ENCODE measurements around the gene LMAN1. TPM values are rescaled to one million over a fixed set of nuclear protein-coding genes. Genes with fewer than 3 reads are reported as not detected.
A peak's percentile ranks its signal among the peaks of the same experiment; 100 is the strongest.

The LMAN1 gene, protein sequence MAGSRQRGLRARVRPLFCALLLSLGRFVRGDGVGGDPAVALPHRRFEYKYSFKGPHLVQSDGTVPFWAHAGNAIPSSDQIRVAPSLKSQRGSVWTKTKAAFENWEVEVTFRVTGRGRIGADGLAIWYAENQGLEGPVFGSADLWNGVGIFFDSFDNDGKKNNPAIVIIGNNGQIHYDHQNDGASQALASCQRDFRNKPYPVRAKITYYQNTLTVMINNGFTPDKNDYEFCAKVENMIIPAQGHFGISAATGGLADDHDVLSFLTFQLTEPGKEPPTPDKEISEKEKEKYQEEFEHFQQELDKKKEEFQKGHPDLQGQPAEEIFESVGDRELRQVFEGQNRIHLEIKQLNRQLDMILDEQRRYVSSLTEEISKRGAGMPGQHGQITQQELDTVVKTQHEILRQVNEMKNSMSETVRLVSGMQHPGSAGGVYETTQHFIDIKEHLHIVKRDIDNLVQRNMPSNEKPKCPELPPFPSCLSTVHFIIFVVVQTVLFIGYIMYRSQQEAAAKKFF
- total RNA-seq: 71.9 TPM
- 10 to 100 TPM; 50.7 to 85.8 (median 63.4) TPM for polyA plus RNA-seq (ENCODE audit: insufficient read depth in 1 of 8, insufficient read length in 8 of 8, low replicate concordance in 1 of 8)
- long read RNA-seq, donor 1, full-length matches to known transcripts: 1 of 8 reads
- long read RNA-seq, donor 1, partial matches to known transcripts: 7 of 8 reads
- long read RNA-seq, donor 1, other reads (novel, unspliced or antisense): 0 of 8 reads
- long read RNA-seq, donor 2, full-length matches to known transcripts: 1 of 1 reads
- long read RNA-seq, donor 2, partial matches to known transcripts: 0 of 1 reads
- long read RNA-seq, donor 2, other reads (novel, unspliced or antisense): 0 of 1 reads
- long read RNA-seq, donor 3, full-length matches to known transcripts: 7 of 16 reads
- long read RNA-seq, donor 3, partial matches to known transcripts: 9 of 16 reads
- long read RNA-seq, donor 3, other reads (novel, unspliced or antisense): 0 of 16 reads
- long read RNA-seq, donor 4, full-length matches to known transcripts: 6 of 6 reads
- long read RNA-seq, donor 4, partial matches to known transcripts: 0 of 6 reads
- long read RNA-seq, donor 4, other reads (novel, unspliced or antisense): 0 of 6 reads
- long read RNA-seq, donor 5, full-length matches to known transcripts: 21 of 50 reads
- long read RNA-seq, donor 5, partial matches to known transcripts: 29 of 50 reads
- long read RNA-seq, donor 5, other reads (novel, unspliced or antisense): 0 of 50 reads
- long read RNA-seq, donor 6, full-length matches to known transcripts: 13 of 31 reads
- long read RNA-seq, donor 6, partial matches to known transcripts: 18 of 31 reads
- long read RNA-seq, donor 6, other reads (novel, unspliced or antisense): 0 of 31 reads
- long read RNA-seq, donor 7, full-length matches to known transcripts: 8 of 26 reads
- long read RNA-seq, donor 7, partial matches to known transcripts: 18 of 26 reads
- long read RNA-seq, donor 7, other reads (novel, unspliced or antisense): 0 of 26 reads
- long read RNA-seq, donor 8, full-length matches to known transcripts: 10 of 19 reads
- long read RNA-seq, donor 8, partial matches to known transcripts: 9 of 19 reads
- long read RNA-seq, donor 8, other reads (novel, unspliced or antisense): 0 of 19 reads
- long read RNA-seq, donor 9, partial matches to known transcripts: 10 of 10 reads
- long read RNA-seq, donor 9, other reads (novel, unspliced or antisense): 0 of 10 reads
- long read RNA-seq, donor 10, full-length matches to known transcripts: 16 of 50 reads
- long read RNA-seq, donor 10, partial matches to known transcripts: 34 of 50 reads
- long read RNA-seq, donor 10, other reads (novel, unspliced or antisense): 0 of 50 reads
- long read RNA-seq, donor 11, full-length matches to known transcripts: 9 of 24 reads
- long read RNA-seq, donor 11, partial matches to known transcripts: 15 of 24 reads
- long read RNA-seq, donor 11, other reads (novel, unspliced or antisense): 0 of 24 reads

DNA sequence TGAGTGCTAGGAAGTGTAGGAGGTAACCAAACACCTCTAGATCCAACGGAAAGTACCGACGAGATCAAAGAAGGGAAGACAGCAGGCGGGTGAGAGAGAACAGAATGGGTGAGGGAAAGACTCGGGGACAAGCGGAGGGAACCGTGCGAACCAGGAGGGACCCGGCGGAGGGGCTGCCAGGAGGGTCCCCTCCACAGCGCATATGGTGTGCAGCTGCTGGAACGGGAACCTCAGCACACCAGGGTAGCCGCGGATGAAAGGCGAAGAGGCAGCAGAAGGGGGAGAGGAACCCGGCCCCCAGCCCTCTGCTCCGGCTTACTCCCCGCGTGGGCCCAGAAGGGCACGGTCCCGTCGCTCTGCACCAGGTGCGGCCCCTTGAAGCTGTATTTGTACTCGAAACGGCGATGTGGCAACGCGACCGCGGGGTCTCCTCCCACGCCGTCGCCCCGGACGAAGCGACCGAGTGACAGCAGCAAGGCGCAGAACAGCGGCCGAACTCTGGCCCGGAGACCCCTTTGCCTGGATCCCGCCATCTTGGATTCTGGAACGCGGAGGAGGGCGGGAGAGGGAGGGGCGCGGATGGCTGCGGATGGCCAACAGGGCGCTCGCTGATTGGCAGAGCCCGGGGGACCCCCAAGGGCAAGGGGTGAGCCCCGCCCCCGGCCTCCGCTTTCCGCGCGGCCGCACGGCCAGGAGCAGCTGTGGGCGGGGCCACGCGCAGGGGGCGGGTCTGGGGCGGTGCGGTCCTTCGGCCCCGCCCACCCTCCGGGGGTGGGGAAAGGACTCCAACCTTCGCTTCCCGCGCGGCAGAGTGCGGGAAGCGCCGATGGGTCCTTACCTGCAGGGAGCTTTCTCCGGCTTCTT, at the start of gene LMAN1:
TSS of gene LMAN1 (minus strand) at position 554 of the 864 bp plus-strand sequence. CDS start at position 533, 21 bp downstream.
- Histone ChIP-seq H3K4me3 (ENCODE audit: low read length) (peak within 1 kb of the TSS; percentile 98), H3K36me3 (ENCODE audit: control insufficient read depth, insufficient read depth, low read length) (peaks cover 7% of the 10 kb centered on the region), H3K4me1 (ENCODE audit: control insufficient read depth, insufficient read depth, low read length) (no peaks in the 10 kb centered on the region), H3K27ac (ENCODE audit: low read length) (peak within 1 kb of the TSS; percentile 94), H3K27me3 (ENCODE audit: control insufficient read depth, insufficient read depth, low read length) (peaks cover 2% of the 10 kb centered on the region), H3K9me3 (replicated peaks; ENCODE audit: control insufficient read depth, low read depth, low read length) (no peaks in the 10 kb centered on the region)
- peak; percentile 98 for DNase-seq
- WGBS (ENCODE audit: insufficient coverage): under 1% methylated on average over 73 of the region's 76 CpGs

DNA sequence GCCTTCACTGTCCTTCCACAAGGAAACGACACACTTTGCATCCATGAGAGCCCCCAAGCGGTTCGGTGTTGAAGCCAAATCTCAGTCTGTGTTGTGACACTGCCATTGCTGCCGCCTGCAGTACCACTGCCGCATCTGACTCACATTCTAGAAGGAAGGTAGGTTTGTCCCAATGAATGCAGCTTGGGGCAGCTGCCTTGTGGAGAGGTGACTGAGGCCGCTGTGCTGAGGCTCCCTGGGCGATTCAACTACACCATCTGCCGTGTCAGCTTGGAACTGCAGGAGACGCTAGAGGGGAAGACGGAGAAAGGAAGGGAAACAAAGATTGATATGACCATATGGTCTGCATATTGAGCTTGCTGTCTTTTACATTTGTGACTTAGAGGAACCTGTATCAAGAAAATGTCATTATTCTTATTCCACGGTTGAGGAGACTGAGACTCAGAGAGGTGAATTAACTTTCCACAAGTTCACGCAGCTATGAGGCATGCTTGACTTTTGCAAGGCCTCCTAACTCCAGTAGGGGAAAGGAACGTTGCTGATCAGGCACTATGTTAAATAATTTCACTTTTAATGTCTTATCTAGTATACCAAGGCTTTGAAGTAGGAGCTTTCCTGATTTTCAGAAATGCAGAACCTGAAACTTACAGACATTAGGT, 43.5 kb upstream of the LMAN1 start:
- Histone ChIP-seq H3K9me3 (replicated peaks; ENCODE audit: control insufficient read depth, low read depth, low read length) (no peaks in the 10 kb centered on the region), H3K27me3 (ENCODE audit: control insufficient read depth, insufficient read depth, low read length) (no peaks in the 10 kb centered on the region), H3K4me1 (ENCODE audit: control insufficient read depth, insufficient read depth, low read length) (no peaks in the 10 kb centered on the region), H3K36me3 (ENCODE audit: control insufficient read depth, insufficient read depth, low read length) (no peaks in the 10 kb centered on the region), H3K4me3 (ENCODE audit: low read length) (no peak overlapping the region), H3K27ac (ENCODE audit: low read length) (no peak overlapping the region)
- DNase-seq: peak; percentile 78
- 3% methylated on average over 9 of the region's 13 CpGs for WGBS (ENCODE audit: insufficient coverage)

DNA sequence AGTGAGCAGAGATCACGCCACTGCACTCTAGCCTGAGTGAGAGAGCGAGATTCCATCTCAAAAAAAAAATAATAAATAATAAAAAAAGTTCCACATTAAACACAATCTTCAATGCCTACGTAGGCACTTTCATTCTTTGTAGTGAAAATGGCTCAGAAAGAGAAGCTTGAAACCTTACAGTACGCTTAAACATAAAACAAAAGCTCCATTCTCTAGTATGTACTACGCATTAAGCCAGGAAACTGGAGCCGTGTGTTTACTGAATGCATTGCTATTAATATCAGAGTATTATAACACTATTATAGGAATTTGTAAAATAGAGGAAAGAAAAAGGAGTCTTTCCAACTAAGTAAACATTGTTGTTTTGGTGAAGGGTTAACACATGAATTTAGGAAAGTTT, 41.3 kb upstream of the LMAN1 start:
- no peak overlapping the region for H3K27ac ChIP-seq (ENCODE audit: low read length)
- no peaks in the 10 kb centered on the region for H3K4me1 ChIP-seq (ENCODE audit: control insufficient read depth, insufficient read depth, low read length)
- H3K9me3 ChIP-seq (replicated peaks; ENCODE audit: control insufficient read depth, low read depth, low read length): no peaks in the 10 kb centered on the region
- no peak for DNase-seq
- H3K4me3 ChIP-seq (ENCODE audit: low read length): no peak overlapping the region
- H3K27me3 ChIP-seq (ENCODE audit: control insufficient read depth, insufficient read depth, low read length): peaks cover 3% of the 10 kb centered on the region
- no CpG with 5 or more reads among the region's 6 CpGs for WGBS (ENCODE audit: insufficient coverage)
- no peaks in the 10 kb centered on the region for H3K36me3 ChIP-seq (ENCODE audit: control insufficient read depth, insufficient read depth, low read length)

DNA sequence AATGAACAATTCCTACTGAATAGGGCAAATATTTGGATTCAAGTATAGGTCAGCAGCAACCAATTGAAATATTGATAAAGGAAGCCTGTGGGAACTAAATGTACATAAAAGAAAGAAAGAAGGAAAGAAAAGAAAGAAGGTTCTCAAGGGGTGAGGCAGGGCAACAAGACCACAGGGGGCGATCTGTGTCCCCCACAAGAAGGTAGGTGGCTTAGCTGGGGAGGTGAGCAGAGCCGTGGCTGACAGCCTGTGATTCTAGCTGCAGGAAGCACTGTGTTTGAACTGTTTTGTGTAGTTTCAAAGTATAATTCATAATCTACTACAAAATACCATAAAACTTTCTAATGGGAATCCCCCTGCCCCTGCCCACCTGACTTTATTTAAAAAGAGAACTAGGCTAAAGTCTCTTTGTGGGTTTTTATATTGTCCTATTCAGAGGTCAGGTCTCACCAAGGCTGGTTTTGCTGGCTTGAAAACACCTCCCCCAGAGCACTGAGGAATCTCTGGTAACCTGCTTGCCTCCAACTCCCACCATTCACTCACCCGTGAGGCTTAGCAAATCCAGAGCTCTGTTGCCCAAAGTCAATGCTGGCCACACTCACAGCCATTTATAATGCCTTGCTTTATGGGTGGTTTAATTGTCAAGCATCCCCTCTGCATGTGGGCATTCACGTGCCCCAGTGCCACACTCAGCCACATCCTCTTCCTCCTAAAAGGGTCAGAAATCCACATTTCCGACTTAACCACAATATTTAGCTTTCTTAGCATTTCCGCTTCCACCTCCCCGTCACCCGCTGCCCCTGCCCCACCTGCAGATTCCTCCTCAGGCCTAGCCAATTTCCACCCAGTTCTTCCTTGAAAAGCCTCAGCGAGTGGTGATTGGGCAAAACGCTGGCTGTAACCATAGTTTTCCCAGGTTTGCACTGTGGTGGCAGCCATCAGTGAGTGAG, 36.4 kb upstream of the LMAN1 start:
- WGBS (ENCODE audit: insufficient coverage): 77% methylated on average over 7 of the region's 10 CpGs

DNA sequence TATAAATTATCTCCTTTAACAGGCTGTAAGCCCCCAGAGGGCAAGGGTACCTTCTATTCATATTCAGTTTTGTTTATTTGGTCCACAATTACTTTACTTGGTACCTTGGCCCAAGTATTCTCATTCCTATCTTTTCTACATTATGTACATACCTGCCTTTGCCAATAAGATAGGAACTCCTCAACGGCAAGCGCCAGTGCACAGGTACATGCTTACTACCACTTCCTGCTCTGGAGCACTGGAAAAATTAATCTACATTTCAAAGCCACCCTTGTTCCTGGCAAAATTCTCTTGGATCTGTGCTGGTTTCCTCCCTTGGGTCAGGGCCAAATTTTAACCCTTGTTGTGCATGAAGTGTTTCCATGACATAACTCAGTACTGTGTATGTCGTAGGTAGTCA, 34.3 kb upstream of the LMAN1 start:
- Histone ChIP-seq H3K4me3 (ENCODE audit: low read length) (no peak overlapping the region), H3K9me3 (replicated peaks; ENCODE audit: control insufficient read depth, low read depth, low read length) (no peaks in the 10 kb centered on the region), H3K27me3 (ENCODE audit: control insufficient read depth, insufficient read depth, low read length) (peaks cover 3% of the 10 kb centered on the region), H3K4me1 (ENCODE audit: control insufficient read depth, insufficient read depth, low read length) (peaks cover 3% of the 10 kb centered on the region), H3K36me3 (ENCODE audit: control insufficient read depth, insufficient read depth, low read length) (no peaks in the 10 kb centered on the region), H3K27ac (ENCODE audit: low read length) (no peak overlapping the region)
- WGBS (ENCODE audit: insufficient coverage): 65% methylated on average over 2 of the region's 3 CpGs
- no peak for DNase-seq

More for the DNA sequence above, 36.4 kb upstream of the LMAN1 start:
- no peak for DNase-seq
- Histone ChIP-seq H3K9me3 (replicated peaks; ENCODE audit: control insufficient read depth, low read depth, low read length) (no peaks in the 10 kb centered on the region), H3K27me3 (ENCODE audit: control insufficient read depth, insufficient read depth, low read length) (peaks cover 3% of the 10 kb centered on the region), H3K4me3 (ENCODE audit: low read length) (no peak overlapping the region), H3K4me1 (ENCODE audit: control insufficient read depth, insufficient read depth, low read length) (no peaks in the 10 kb centered on the region), H3K27ac (ENCODE audit: low read length) (no peak overlapping the region), H3K36me3 (ENCODE audit: control insufficient read depth, insufficient read depth, low read length) (no peaks in the 10 kb centered on the region)

DNA sequence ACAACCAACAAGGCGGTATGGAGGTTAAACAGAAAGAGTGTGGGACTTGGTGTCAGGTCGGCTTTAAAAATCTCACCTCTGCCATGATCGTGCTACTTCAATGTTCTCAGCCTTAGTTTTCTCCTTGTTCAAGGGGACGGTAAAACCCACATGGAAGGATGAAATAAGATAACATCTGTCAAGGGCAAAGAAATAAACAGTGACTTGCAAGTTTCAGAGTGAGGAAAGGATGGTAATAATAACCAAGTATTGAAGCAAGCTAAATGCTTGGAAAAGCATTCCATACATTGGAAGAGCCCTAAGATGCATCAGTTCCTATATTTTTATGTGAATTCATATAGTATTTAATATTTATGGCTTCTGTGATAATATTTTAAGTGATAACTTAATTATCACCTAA, 29.8 kb upstream of the LMAN1 start:
- Histone ChIP-seq H3K27ac (ENCODE audit: low read length) (no peak overlapping the region), H3K4me1 (ENCODE audit: control insufficient read depth, insufficient read depth, low read length) (peaks cover 3% of the 10 kb centered on the region), H3K4me3 (ENCODE audit: low read length) (no peak overlapping the region), H3K36me3 (ENCODE audit: control insufficient read depth, insufficient read depth, low read length) (no peaks in the 10 kb centered on the region), H3K9me3 (replicated peaks; ENCODE audit: control insufficient read depth, low read depth, low read length) (no peaks in the 10 kb centered on the region), H3K27me3 (ENCODE audit: control insufficient read depth, insufficient read depth, low read length) (no peaks in the 10 kb centered on the region)
- DNase-seq: no peak
- WGBS (ENCODE audit: insufficient coverage): no CpG with 5 or more reads among the region's 4 CpGs

DNA sequence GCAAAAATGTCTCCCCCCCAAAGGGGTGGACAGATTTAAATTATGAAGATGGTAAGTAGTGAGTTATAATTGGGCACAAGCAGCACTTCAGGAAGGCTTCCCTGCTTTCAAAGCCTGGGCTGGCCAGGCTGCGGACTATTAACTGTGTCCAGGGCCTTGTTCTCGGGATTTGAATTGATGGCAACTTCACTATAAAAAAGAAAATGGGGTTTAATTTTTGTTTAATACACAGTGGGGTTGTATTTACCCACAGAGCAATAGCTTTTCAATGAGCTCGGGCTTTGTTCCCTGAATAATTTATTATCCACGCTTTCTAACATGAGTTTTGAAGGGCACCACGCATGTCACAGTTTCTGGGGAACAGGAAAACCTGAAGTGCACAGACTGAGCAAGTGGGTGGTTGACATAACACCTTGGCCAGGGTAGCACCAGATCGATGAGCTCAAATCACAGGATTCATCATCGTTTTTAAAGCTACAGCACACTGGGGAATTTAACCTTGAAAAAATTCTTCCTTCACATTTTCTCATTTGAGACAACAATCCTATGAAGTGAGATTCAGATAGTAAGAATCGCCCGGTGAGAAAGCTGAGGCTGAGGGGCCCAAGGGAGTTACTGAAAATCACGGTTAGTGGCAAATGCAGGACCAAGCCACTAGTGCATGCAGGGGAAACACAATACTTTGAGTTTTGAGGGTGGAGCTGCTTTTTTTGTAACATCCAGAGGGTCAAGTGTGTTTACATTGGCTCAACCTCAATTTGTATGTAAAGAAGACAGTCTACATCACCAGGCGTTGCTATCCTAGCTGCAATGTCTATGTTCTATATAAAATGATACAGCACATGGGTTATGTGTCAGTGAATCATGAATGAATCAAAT, 28.9 kb upstream of the LMAN1 start:
- Histone ChIP-seq H3K36me3 (ENCODE audit: control insufficient read depth, insufficient read depth, low read length) (no peaks in the 10 kb centered on the region), H3K9me3 (replicated peaks; ENCODE audit: control insufficient read depth, low read depth, low read length) (no peaks in the 10 kb centered on the region), H3K4me3 (ENCODE audit: low read length) (no peak overlapping the region), H3K4me1 (ENCODE audit: control insufficient read depth, insufficient read depth, low read length) (peaks cover 3% of the 10 kb centered on the region), H3K27me3 (ENCODE audit: control insufficient read depth, insufficient read depth, low read length) (no peaks in the 10 kb centered on the region), H3K27ac (ENCODE audit: low read length) (no peak overlapping the region)
- 56% methylated on average over 4 of the region's 11 CpGs for WGBS (ENCODE audit: insufficient coverage)
- DNase-seq: no peak
